ENCODE measurements around the gene TCF4. TPM values are rescaled to one million over a fixed set of nuclear protein-coding genes. Genes with fewer than 3 reads are reported as not detected.

Gene TCF4
- total RNA-seq, 4 donors from 2014 or later = 58.0 to 84.3 (median 68.1) TPM

GRCh38 chr18:55523001-55523400 is 65.0 kb downstream of the TCF4 start:
- DNase-seq (ENCODE audit: extremely low spot score) = no peak
- peaks cover 0 to 4% (median 0%) of the 10 kb centered on the region in 4 donors for H3K4me1 ChIP-seq
- no peak overlapping the region for H3K4me3 ChIP-seq
- TF ChIP-seq POLR2AphosphoS5 (IDR thresholded peaks at IDR 0.05) (no peak), EP300 (IDR thresholded peaks at IDR 0.05) (no peak), CTCF (IDR thresholded peaks at IDR 0.05) (no peak), POLR2A (IDR thresholded peaks at IDR 0.05; ENCODE audit: low read depth) (no peak)
- intact Hi-C loops (cut with DNase I) = no loop called here
- H3K27ac ChIP-seq (replicated peaks in 1 of 4) = no peak overlapping the region
- no peaks in the 10 kb centered on the region for H3K36me3 ChIP-seq
- H3K27me3 ChIP-seq = no peaks in the 10 kb centered on the region
- no peaks in the 10 kb centered on the region for H3K9me3 ChIP-seq

GRCh38 chr18:55522011-55522410 is 66.0 kb downstream of the TCF4 start:
- H3K27ac ChIP-seq (replicated peaks in 1 of 4) = no peak overlapping the region
- DNase-seq (ENCODE audit: extremely low spot score) = no peak

GRCh38 chr18:55517055-55517454 is 70.9 kb downstream of the TCF4 start:
- H3K4me3 ChIP-seq = no peak overlapping the region
- WGBS = 99% methylated on average over 4 of the region's 4 CpGs
- TF ChIP-seq POLR2A (IDR thresholded peaks at IDR 0.05; ENCODE audit: low read depth) (no peak), CTCF (IDR thresholded peaks at IDR 0.05) (no peak), POLR2AphosphoS5 (IDR thresholded peaks at IDR 0.05) (no peak), EP300 (IDR thresholded peaks at IDR 0.05) (no peak)
- intact Hi-C loops (cut with DNase I) = no loop called here
- H3K4me1 ChIP-seq = peaks cover 0 to 9% (median 0%) of the 10 kb centered on the region in 4 donors
- no peaks in the 10 kb centered on the region for H3K9me3 ChIP-seq
- no peak overlapping the region for H3K27ac ChIP-seq (replicated peaks in 1 of 4)
- H3K27me3 ChIP-seq = no peaks in the 10 kb centered on the region
- no peak for DNase-seq (ENCODE audit: extremely low spot score)
- H3K36me3 ChIP-seq = no peaks in the 10 kb centered on the region

More at GRCh38 chr18:55522011-55522410, 66.0 kb downstream of the TCF4 start:
- 67% methylated on average over 3 of the region's 3 CpGs for WGBS
- Histone ChIP-seq H3K4me1 (peaks cover 0 to 4% (median 0%) of the 10 kb centered on the region in 4 donors), H3K9me3 (no peaks in the 10 kb centered on the region), H3K27me3 (no peaks in the 10 kb centered on the region), H3K36me3 (no peaks in the 10 kb centered on the region), H3K4me3 (no peak overlapping the region)
- TF ChIP-seq CTCF (IDR thresholded peaks at IDR 0.05) = no peak
- TF ChIP-seq POLR2AphosphoS5 (IDR thresholded peaks at IDR 0.05) = no peak
- TF ChIP-seq POLR2A (IDR thresholded peaks at IDR 0.05; ENCODE audit: low read depth) = no peak
- TF ChIP-seq EP300 (IDR thresholded peaks at IDR 0.05) = no peak
- intact Hi-C loops (cut with DNase I) = no loop called here

- no peaks in the 10 kb centered on the region for H3K27me3 ChIP-seq
- H3K27ac ChIP-seq (replicated peaks in 1 of 4) = no peak overlapping the region
- no peaks in the 10 kb centered on the region for H3K9me3 ChIP-seq
- 69% methylated on average over 6 of the region's 6 CpGs for WGBS
- TF ChIP-seq POLR2AphosphoS5 (IDR thresholded peaks at IDR 0.05) (no peak), CTCF (IDR thresholded peaks at IDR 0.05) (no peak), EP300 (IDR thresholded peaks at IDR 0.05) (no peak), POLR2A (IDR thresholded peaks at IDR 0.05; ENCODE audit: low read depth) (no peak)
- intact Hi-C loops (cut with DNase I) = no loop called here
- no peak overlapping the region for H3K4me3 ChIP-seq
- no peaks in the 10 kb centered on the region for H3K36me3 ChIP-seq
- H3K4me1 ChIP-seq = peaks cover 0 to 9% (median 0%) of the 10 kb centered on the region in 4 donors
- no peak for DNase-seq (ENCODE audit: extremely low spot score)
These were observed 71.9 kb downstream of the TCF4 start for GRCh38 chr18:55515941-55516710.
